Cortex of kidney (tissue), 1 donor: ENCODE measurements around the gene ZIC3.
"Not testable (repeated sequence)": the region's sequence is repeated elsewhere in the genome, so short reads cannot be mapped to it uniquely, and the experiment has no call there.

Experiments used
- DNase-seq: peaks from one replicate; lab custom pipeline; 2025; lab: John Stamatoyannopoulos, UW

Gene ZIC3

DNA sequence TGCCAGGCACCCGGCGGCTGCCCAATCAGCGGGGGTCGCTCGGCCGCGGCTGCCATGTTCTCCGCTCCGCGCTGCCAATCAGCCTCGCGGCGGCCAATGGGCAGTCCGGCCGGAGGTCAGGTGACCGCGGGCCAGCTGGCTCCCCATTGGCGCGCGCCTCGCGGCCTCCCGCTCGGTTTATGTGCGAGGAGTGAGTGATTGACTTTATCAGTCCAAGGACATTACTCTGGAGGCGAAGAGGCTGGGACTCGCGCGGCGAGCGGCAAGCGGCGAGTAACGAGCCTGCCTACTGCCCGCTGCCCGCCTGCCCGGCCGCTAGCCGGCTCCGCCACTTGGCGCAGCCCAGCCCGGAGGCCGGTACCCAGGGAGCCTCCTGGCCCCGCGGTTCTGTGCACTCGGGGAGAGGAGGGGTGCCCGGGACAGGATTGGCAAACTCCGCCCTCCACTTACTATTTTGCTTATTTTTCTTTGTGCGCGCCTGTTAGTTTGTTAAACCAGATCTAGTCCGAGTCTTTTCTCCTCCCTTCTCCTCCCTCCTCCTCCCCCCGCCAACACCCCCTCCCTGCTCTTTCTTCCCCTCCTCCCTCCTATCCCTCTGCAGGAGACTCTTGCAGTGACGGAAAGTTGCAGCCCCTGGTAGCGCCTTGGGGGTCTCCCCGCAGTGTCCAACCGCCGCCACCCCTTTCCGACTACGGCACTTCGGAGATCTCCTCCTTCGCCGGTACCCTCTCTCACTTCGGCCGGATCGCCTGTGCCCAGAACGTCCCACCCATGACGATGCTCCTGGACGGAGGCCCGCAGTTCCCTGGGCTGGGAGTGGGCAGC is at the start of gene ZIC3:
ZIC3 (plus strand) TSS at position 207 of the 825 bp plus-strand sequence; CDS start at position 772, 565 bp downstream.
- DNase-seq: no peak

DNA sequence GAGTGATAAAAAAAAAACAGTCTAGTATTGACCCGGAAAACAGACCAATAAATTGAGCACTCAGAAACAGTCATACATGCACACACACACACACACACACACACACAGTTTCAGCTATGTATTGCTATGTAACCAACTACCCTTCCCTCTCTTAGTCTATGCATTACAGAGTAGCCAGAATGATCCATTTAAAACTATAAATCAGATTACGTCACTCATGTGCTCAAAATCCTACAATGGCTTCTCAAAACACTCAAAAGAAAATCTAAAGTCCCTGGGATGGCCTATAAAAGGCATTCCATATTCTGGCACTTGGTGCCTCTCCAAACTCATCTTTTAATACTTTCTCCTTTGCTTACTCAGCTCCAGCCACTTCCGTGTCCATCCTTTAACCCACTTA is 46.5 kb upstream of the ZIC3 start:
- DNase-seq: no peak

DNA sequence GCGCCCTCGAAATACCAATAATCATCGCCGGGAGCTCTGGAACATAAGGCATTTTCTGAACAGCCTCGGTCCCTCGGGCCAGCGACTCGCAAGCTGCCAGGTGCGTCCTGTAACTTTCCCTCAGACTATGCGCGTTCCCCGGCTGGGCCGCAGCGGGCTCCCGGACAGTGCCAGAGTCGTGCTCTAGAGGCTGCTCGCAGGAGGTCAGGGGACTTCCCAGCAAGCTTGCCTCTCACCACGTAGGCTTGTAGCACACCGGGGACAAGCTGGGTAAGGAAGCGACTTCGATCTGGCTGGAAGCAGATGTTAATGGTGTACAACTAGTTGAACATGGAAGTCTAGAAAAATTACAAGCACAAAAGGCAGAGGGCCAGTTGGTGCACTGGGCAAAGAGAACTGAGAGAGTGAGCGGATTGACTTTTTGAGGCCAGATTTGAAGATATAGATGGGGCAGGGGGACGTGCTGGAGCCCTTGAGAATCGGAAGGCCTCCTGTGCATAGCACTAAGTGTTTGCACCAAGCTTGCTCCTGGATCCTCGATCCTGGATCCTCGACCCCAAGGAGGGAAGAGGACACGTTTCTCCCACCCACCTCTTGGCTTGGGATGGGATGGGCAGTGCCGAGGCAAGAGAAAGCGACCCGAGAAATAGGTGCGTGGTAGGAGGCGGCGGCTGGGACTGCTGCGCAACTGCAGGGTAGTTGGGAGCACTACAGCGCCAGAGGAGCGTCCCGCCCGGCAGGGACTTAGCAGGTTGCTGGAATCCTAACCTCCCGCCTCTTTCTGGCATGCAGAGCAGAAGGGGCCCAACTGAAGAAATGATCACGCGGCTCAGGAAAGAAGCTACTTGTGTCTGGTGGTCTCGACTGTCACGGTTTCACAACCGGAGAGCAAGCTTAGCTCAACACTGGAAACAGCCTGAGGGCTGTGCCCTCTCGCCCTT is 19.9 kb upstream of the ZIC3 start:
- no peak for DNase-seq

- no peak for DNase-seq
These were observed 18.6 kb upstream of the ZIC3 start for GRCh38 chrX:137547291-137547690.

DNA sequence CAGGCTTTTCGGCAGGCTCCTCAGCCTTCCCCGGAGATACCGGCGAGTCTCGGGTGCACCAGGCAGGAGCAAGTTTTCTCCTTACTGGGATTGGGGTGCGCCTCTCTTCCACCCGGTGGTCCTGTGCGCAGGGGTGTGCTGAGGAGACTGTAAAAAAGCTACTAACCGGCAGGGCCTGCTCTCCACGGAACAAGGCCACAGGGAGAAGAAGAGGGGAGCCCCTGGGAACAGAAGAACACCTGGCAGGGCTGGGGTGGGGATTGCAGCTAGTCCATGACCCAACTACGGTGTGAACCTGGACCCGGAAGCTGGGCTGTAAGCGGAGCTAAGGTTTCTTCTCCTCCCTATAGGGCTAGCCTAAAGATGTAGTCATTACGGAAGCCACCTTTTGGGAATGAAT is 17.7 kb upstream of the ZIC3 start:
- no peak for DNase-seq

DNA sequence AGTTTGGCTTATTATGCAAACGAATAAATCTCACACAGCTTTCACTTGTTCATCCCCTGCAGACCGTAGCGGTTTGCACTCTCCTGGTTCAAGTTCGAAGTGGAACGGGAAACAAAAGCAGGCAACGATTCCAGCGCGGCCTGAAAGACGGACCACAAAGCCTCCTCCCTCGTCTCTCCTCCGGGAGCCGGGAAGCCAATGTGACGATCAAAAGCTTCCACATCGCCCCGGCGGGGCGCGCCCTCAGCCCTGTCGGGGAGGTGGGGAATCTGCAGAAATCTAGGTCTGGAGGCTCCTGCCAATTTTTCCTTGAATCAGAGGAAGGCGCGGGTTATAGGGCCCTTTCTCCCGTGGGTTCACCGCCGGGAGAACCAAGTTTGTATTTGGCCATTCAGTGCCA is 16.9 kb upstream of the ZIC3 start:
- DNase-seq: no peak

- no peak for DNase-seq
These were observed 15.9 kb upstream of the ZIC3 start for GRCh38 chrX:137549851-137550664.

GRCh38 chrX:137550665-137551261 is 15.2 kb upstream of the ZIC3 start:
- DNase-seq: no peak

DNA sequence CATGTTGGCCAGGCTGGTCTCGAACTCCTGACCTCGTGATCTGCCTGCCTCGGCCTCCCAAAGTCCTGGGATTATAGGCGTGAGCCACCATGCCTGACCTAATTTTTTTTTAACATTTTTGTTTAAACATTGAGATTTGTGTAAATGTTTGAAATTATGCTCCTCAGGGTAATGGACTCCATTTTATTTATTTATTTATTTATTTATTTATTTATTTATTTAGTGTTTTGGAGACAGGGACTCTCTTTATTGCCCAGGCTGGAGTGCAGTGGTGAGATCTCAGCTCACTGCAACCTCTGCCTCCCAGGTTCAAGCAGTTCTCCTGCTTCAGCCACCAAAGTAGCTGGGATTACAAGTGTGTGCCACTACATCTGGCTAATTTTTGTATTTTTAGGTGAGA is 13.8 kb upstream of the ZIC3 start:
- not testable (repeated sequence) for DNase-seq

GRCh38 chrX:137562096-137562495 is 3.8 kb upstream of the ZIC3 start:
- no peak for DNase-seq

DNA sequence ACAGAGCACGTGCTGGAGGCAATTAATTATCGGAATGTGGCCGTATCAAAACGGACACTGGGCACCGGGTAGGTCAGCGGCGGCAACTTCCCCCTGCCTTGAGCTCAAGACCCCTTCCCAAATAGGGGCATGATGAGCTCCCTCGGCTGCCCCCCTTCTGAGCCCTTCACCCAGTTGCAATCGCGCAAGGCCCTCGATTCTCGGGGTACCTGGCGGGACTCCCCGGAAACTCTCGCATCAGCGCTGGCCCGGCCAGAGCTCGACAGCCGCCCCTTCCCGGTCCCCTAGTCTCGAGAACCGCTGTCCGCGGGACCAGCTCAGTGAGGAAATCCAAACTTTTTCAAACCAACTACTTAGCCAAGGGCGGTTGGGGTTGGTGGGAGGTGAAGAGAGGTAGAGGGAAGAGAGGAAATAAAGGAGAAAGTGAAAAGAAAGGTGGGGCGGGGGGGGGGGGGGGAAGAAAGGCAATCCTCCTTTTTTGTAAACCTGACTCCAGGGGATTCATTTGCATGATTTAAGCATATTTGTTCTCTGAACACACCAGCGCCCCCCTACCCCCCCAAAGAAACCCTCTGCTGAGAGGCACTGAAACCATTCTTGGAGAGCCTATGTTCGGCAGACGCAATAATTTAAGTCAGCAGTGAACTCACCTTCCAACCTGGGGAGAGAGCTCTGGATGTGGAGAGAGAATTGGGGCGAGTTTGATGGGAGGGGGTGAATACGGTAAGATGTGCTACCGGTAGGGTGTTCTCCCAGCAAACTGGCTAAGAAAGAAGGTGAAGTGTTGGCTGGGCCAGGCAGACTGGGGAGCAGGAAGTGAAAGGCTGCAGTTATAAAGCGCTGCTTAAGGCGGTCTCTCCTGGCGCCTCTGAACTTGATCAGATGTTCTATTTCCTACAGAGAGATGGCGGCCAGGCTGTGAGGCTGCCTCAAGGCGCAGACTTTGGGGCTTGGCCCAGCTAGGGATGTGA is 2.0 kb upstream of the ZIC3 start:
- DNase-seq: no peak

GRCh38 chrX:137565318-137565904 is 516 bp upstream of the ZIC3 start:
- no peak for DNase-seq

GRCh38 chrX:137566746-137567679 is 1.1 kb downstream of the ZIC3 start:
- no peak for DNase-seq

- DNase-seq: no peak
These were observed 1.8 kb downstream of the ZIC3 start for GRCh38 chrX:137567682-137568232.

DNA sequence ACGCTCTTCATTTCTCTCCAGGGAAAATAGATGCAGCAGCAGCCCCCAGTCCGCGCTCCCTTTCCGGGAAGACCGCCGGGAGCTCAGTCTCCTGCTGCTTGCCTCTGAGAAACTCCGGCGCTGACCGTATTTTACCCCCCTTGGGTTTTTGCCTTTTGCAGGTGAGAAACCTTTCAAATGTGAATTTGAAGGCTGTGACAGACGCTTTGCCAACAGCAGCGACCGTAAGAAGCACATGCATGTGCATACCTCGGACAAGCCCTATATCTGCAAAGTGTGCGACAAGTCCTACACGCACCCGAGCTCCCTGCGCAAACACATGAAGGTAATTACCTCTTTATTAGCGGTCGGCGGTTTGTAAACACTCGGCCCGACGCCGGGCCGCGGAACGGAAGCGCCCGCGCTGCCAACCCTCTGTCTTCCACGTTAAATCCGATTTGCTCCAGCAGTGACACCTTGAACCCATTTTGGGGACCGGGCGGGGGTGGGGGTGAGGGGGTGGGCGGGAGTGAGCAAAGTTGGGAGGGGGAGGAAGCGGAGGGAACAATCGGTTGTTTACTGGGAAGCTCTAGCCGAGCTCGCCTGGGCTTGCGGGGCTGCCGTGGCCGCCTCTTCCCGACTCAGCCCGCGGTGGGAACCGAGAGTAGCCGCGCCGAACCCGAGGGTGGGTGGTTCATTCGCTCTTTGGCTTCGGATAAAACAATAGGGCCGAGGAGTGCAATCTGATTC is 3.0 kb downstream of the ZIC3 start:
- DNase-seq: no peak

- DNase-seq: no peak
These were observed 3.6 kb downstream of the ZIC3 start for GRCh38 chrX:137569470-137569891.

GRCh38 chrX:137573324-137574101 is 7.6 kb downstream of the ZIC3 start:
- DNase-seq: no peak
